Measurements from ENCODE around the gene CYP46A1.

- TF ChIP-seq CTCF (IDR thresholded peaks at IDR 0.05) (no peak), EZH2 (IDR thresholded peaks at IDR 0.05) (no peak), EZH2phosphoT487 (IDR thresholded peaks at IDR 0.05) (no peak)
Measured at GRCh38 chr14:99696929-99697328, 12.8 kb downstream of the CYP46A1 start.

Data from neural progenitor cell (in vitro differentiated cells).